Stomach smooth muscle (tissue), 2 donors: ENCODE data around the gene ZNF407.
"Not testable (repeated sequence)": the region's sequence is repeated elsewhere in the genome, so short reads cannot be mapped to it uniquely, and the experiment has no call there.

ENCODE experiments used
- H3K27ac ChIP-seq: one replicate; pipeline ENCODE4 v1.7.0; 2013; ENCODE audit warnings: mild to moderate bottlenecking, low read length, inconsistent platforms
- H3K27me3 ChIP-seq, 2 donors: one replicate each; pipeline ENCODE4 v1.7.0; 2013; ENCODE audit warnings: low read length in 2 of 2; ENCODE audit not compliant: insufficient read depth in 2 of 2, control insufficient read depth in 1 of 2
- H3K36me3 ChIP-seq, 2 donors: one replicate each; pipeline ENCODE4 v1.7.0; 2013; ENCODE audit warnings: low read length in 2 of 2; ENCODE audit not compliant: control insufficient read depth in 2 of 2, insufficient read depth in 2 of 2
- H3K4me1 ChIP-seq: one replicate; pipeline ENCODE4 v1.7.0; 2013; ENCODE audit warnings: low read length; ENCODE audit not compliant: control insufficient read depth, insufficient read depth
- H3K4me3 ChIP-seq, 2 donors: one replicate each; pipeline ENCODE4 v1.7.0; 2013; ENCODE audit warnings: low read length in 2 of 2
- H3K9ac ChIP-seq, 2 donors: one replicate each; pipeline ENCODE4 v1.7.0; 2013; ENCODE audit warnings: low read length in 2 of 2, mild to moderate bottlenecking in 1 of 2
- H3K9me3 ChIP-seq, 2 donors: one replicate each; pipeline ENCODE4 v1.7.0; 2013; ENCODE audit warnings: low read length in 2 of 2; ENCODE audit not compliant: control insufficient read depth in 2 of 2
- donor health status: healthy.
- donor health status: Pancreatic carcinoma.

ZNF407 gene

DNA sequence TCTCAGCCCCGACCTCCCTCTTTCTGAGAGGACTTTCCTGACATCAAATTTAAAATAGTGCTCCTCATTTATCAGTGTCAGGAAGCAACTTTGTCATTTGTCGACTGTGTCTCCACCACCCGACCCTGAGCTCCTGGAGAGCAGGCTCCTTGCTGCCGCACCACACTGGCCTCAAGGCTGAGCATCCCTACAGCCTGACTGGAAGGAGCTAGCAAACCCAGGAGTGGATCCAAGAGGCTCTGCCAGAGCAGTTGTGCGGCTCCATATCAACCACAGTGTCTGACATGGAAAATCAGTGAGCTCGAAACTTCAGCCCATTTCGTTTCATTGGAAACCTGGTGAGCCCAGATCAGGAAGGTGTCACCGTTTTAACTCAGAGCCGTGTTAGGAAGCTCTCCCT is 486.1 kb downstream of the ZNF407 start:
- Histone ChIP-seq H3K36me3 (no peaks in the 10 kb centered on the region), H3K9ac (no peak overlapping the region), H3K4me3 (no peak overlapping the region), H3K9me3 (peaks cover 4 to 14% of the 10 kb centered on the region in 2 donors), H3K27me3 (peaks cover 0 to 2% of the 10 kb centered on the region in 2 donors), H3K4me1 (no peaks in the 10 kb centered on the region), H3K27ac (no peak overlapping the region)

DNA sequence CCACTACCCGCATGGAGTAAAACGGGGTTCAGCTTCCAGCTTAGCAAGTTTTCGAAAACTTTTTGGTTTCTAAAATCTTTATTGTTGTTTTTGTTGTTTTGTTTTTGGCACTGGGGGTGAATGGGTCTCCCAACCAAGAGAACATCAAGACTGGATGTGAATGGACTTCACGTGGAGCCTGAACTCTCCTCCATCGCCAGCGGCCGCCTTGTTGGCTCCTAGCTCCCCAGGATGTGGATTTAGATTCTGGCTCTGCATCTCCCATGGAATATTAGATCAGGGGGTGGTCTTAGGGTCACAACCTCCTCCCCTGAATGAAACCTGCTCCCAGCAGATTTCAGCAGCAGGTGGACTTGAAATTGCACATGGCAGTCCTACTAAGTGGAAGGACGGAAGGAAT is 488.0 kb downstream of the ZNF407 start:
- H3K4me3 ChIP-seq, H3K27me3 ChIP-seq, H3K27ac ChIP-seq, H3K9ac ChIP-seq, H3K4me1 ChIP-seq, H3K36me3 ChIP-seq: not testable (repeated sequence)
- peaks cover 4 to 14% of the 10 kb centered on the region in 2 donors for H3K9me3 ChIP-seq

DNA sequence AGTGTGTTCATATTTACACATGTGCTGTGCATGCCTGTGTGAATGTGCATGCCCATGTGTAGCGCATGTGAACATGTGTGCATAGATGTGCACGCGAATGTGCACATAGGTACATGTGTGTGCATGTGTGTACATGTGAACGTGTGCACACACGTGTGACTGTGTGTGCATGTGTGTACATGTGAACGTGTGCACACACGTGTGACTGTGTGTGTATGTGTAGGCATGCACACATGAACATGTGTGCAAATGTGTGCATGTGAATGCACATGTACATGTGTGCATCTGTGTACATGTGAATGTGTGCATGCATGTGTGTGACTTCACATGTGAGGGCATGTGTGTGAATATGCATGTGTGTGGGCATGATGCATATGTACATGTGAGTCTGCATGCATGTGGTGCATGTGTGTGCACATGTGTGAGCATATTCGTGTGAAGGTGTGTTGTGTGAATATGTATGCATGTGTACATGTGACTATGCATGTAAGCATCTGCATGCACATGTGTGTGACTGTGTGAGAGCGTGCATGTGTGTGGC is 488.9 kb downstream of the ZNF407 start:
- H3K4me1 ChIP-seq, result no peaks in the 10 kb centered on the region
- H3K4me3 ChIP-seq, result no peak overlapping the region
- no peaks in the 10 kb centered on the region for H3K36me3 ChIP-seq
- no peak overlapping the region for H3K9ac ChIP-seq
- H3K27ac ChIP-seq, result no peak overlapping the region
- peaks cover 4 to 14% of the 10 kb centered on the region in 2 donors for H3K9me3 ChIP-seq
- H3K27me3 ChIP-seq, result no peaks in the 10 kb centered on the region

DNA sequence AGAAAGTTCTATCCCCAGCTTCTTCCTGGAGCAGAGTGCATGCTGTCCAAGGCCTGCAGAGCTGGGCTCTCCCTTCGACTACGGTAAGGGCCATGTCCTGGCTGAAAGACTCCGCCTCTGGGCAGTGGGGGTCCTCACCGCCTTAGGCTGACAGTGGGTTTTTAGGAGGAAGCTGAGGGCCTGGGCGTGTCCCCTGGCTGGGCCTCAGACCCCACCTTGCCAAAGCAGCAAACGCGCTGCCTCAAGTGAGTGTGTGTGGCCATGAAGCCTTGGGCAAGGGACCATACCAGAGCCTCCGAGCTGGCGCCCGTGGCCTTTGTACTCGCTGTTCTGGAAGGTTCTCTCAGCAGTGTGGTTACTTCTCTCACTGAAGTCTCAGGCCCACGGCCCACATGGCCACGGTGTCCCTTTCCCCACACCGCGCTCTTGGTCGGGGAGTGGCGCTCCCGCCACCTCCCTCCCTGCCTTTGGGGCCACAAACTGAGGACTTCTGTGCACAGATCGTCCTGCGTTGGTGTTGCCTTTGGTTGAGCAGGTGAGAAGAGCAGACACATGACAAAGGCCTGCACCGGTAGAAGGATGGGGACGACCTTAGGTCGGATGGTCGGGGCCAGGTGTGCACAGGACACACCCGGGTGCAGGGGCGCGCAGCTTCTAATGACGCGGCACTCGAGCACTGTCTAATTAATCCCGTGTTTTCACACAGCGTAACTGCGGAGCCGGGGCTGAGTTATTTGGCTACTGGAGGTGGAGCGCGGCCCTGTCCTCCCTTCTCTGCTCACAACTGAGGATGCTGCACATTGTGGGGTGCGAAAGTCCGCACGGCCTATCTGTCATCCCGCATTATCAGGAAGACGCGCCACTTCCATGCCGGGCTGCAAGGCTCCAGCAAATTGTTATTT is 489.7 kb downstream of the ZNF407 start:
- no peak overlapping the region for H3K4me3 ChIP-seq
- no peak overlapping the region for H3K27ac ChIP-seq
- no peaks in the 10 kb centered on the region for H3K36me3 ChIP-seq
- H3K9me3 ChIP-seq, result peaks cover 4 to 14% of the 10 kb centered on the region in 2 donors
- H3K4me1 ChIP-seq, result no peaks in the 10 kb centered on the region
- no peak overlapping the region for H3K9ac ChIP-seq
- no peaks in the 10 kb centered on the region for H3K27me3 ChIP-seq

DNA sequence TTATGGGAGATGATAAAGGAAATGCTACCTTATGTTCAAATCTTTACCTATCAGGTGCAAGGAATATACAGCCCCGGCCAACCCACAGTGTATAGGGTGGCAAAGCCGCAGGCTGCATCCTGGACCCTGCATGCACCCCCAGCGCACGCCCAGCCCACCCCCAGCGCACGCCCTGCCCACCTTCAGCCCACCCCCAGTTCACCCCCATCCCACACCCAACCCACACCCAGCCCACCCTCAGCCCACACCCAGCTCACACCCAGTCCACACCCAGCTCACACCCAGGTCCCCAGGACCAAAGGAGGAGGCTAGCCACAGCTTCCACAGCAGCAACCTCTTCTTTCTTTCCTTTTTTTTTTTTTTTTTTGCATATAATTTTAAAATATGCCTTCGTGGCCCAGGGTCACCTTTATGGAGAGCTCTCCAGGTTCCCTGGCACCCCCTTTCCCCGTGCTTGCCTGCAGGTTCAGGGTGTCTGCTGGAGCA is 490.4 kb downstream of the ZNF407 start:
- Histone ChIP-seq H3K27me3 (no peaks in the 10 kb centered on the region), H3K27ac (no peak overlapping the region), H3K9me3 (peaks cover 4 to 11% of the 10 kb centered on the region in 2 donors), H3K4me1 (no peaks in the 10 kb centered on the region), H3K9ac (no peak overlapping the region), H3K36me3 (no peaks in the 10 kb centered on the region), H3K4me3 (no peak overlapping the region)

DNA sequence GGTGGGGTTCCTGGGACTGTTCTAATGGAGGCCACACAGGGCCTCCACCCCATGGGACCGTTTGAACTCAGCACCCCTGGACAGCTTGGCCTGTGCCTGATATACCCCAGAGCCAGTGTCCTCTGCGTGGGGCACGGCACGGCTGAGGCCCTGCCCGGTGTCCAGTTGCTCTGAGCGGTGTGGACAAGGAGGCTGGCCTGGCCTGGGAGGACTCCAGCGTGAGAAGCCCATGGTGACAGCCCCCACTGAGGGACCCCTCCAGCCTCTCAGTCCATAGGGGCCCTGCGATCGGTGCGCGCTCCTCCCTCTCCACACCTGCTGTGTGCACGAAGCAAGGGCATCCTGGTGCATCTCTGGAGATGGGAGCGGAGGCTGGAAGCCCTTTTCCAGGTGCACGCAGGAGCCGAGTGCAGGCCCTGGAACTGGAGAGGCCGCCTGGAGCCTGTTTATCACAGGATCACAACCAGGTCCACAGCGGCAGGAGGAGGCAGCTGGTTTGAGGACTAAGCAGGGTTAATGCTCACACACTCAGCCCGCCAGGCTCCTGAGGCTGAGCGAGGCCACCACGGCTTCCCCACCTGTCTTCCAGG is 491.0 kb downstream of the ZNF407 start:
- Histone ChIP-seq H3K27me3 (no peaks in the 10 kb centered on the region), H3K9ac (no peak overlapping the region), H3K4me1 (no peaks in the 10 kb centered on the region), H3K9me3 (peaks cover 4 to 9% of the 10 kb centered on the region in 2 donors), H3K36me3 (no peaks in the 10 kb centered on the region), H3K27ac (no peak overlapping the region), H3K4me3 (no peak overlapping the region)

DNA sequence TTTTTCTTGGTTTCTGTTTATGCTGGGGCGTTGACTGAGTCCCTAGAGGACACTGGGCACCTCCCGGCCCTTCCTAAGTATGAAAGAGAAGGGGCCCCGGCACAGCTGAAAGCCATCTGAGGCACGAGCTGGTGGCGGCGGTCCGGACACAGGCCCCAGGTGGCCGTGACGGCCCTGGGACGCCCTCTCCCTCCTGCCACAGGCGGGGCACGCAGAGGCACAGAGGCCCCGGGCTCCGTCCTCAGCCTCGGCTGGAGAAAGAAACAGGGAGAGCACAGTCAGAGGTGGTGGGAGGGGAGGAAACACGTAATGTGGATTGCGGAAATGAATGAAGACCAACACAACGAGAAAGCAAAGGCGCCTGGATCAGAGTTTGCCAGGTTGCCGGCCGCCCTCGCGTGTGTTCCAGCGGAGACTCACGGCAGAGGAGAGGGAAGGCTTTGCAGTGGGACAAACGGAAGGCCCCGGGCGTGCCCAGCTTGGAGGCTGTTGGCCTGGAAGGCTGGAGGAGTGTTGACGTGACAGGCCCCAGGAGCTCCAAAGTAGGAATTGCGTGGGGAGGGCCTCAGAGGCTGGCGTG is 492.2 kb downstream of the ZNF407 start:
- Histone ChIP-seq H3K27ac (no peak overlapping the region), H3K9ac (no peak overlapping the region), H3K36me3 (no peaks in the 10 kb centered on the region), H3K27me3 (no peaks in the 10 kb centered on the region), H3K4me1 (no peaks in the 10 kb centered on the region), H3K9me3 (peaks cover 4 to 9% of the 10 kb centered on the region in 2 donors), H3K4me3 (no peak overlapping the region)

DNA sequence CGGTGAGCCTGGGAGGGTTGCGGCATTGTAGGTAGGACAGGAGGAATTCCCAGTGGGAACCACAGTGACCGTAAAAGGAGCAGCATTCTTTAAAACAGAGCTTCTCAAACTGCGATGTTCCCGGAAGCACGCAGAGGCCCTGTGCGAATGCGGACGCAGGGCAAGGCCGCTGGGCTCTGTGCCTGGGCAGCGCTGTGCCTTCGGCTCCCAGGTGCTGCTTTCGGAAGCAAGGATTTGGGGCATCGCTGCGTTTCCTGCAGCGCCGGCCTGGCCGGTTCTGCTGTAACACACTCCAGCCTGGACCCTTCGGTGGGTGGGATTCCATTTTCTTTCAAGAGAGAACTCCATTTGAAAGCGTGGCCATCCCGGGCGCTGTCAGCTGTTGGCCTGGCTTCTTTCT is 492.7 kb downstream of the ZNF407 start:
- peaks cover 4 to 9% of the 10 kb centered on the region in 2 donors for H3K9me3 ChIP-seq
- H3K9ac ChIP-seq, result no peak overlapping the region
- H3K27me3 ChIP-seq, result no peaks in the 10 kb centered on the region
- H3K4me1 ChIP-seq, result no peaks in the 10 kb centered on the region
- no peaks in the 10 kb centered on the region for H3K36me3 ChIP-seq
- H3K4me3 ChIP-seq, result no peak overlapping the region
- no peak overlapping the region for H3K27ac ChIP-seq

DNA sequence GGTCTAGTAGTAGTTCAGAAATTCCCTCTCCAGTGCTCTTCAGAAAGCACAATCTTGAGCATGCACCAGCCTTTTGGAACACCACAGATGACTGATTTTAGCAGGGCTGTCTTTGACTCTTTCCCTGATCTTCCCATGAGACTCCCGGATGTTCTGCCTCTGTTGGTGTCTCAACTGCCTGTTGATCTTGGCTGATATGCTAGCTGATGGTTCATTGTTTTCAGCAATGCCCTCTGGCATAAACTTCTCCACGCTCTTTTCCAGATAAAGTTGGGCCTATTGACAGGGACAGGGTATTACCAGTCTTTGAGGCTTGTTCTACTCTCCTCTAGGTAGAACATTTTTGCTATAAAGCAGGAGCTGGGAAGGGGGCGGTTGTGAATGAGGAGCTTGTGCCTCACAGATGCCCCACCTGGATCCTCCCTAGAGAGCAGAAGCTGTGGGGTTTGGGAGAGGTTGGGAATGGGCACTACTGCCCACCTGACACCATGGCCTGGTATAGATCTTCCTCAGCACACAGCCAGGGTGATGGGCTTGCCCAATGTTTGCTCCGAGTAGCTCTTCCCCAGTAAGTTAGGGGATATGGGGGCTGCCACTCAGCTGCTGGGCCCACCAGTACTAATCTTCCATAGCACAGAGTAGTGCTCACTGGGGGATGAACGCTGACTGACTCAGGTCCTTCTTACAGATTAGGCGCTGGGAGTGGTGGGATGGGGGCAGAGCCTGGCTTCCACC is 500.0 kb downstream of the ZNF407 start:
- H3K36me3 ChIP-seq, result no peaks in the 10 kb centered on the region
- H3K4me3 ChIP-seq, result no peak overlapping the region
- peaks cover 0 to 3% of the 10 kb centered on the region in 2 donors for H3K9me3 ChIP-seq
- H3K4me1 ChIP-seq, result no peaks in the 10 kb centered on the region
- no peak overlapping the region for H3K9ac ChIP-seq
- no peak overlapping the region for H3K27ac ChIP-seq
- H3K27me3 ChIP-seq, result no peaks in the 10 kb centered on the region
